Neutrophil (primary cell): Measurements from ENCODE around the gene NDST1.

Experiments used
- H3K27ac ChIP-seq: fragments of 200-600 bp; sonication (generic); 2 replicates; pipeline ENCODE4 v1.5.1; 2016; ENCODE audit warnings: mild to moderate bottlenecking, moderate library complexity
- H3K27me3 ChIP-seq: fragments of 200-600 bp; sonication (generic); 2 replicates; pipeline ENCODE4 v1.6.0; 2016; ENCODE audit warnings: mild to moderate bottlenecking
- H3K36me3 ChIP-seq: fragments of 200-600 bp; sonication (generic); 2 replicates; pipeline ENCODE4 v1.5.1; 2017
- H3K4me1 ChIP-seq, 2 experiments: fragments of 200-600 bp in 1 of 2; sonication (generic) in 1 of 2; 1 replicate in 1 of 2; 2 replicates in 1 of 2; pipeline versions ENCODE4 v1.5.1 to v1.6.1; 2013 to 2016; ENCODE audit warnings: low read depth in 1 of 2, low read length in 1 of 2, mild to moderate bottlenecking in 1 of 2, moderate library complexity in 1 of 2; ENCODE audit not compliant: control insufficient read depth in 1 of 2, insufficient read depth in 1 of 2
- H3K4me3 ChIP-seq, 2 experiments: fragments of 200-600 bp in 1 of 2; sonication (generic) in 1 of 2; 1 replicate in 1 of 2; 2 replicates in 1 of 2; pipeline ENCODE4 v1.5.1; 2013 to 2016; ENCODE audit warnings: low read depth in 1 of 2, low read length in 1 of 2, mild to moderate bottlenecking in 1 of 2, moderate library complexity in 1 of 2
- H3K9me3 ChIP-seq: fragments of 200-600 bp; sonication (generic); 2 replicates; pipeline ENCODE4 v1.5.1; 2016
- TF ChIP-seq, protein P1 (sequence below): fragments of 200-600 bp; sonication (generic); IDR thresholded peaks from 2 replicates; pipeline ENCODE4 v1.5.1; 2016; ENCODE audit warnings: antibody characterized with exemption

Gene NDST1

DNA sequence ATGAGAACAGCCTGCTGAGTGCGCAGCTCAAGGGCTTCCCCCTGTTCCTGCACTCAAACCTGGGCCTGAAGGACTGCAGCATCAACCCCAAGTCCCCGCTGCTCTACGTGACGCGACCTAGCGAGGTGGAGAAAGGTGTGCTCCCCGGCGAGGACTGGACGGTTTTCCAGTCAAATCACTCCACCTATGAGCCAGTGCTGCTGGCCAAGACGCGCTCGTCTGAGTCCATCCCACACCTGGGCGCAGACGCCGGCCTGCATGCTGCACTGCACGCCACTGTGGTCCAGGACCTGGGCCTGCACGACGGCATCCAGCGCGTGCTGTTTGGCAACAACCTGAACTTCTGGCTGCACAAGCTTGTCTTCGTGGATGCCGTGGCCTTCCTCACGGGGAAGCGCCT lies 19.9 kb downstream of the NDST1 start:
- TF ChIP-seq, protein P1, sequence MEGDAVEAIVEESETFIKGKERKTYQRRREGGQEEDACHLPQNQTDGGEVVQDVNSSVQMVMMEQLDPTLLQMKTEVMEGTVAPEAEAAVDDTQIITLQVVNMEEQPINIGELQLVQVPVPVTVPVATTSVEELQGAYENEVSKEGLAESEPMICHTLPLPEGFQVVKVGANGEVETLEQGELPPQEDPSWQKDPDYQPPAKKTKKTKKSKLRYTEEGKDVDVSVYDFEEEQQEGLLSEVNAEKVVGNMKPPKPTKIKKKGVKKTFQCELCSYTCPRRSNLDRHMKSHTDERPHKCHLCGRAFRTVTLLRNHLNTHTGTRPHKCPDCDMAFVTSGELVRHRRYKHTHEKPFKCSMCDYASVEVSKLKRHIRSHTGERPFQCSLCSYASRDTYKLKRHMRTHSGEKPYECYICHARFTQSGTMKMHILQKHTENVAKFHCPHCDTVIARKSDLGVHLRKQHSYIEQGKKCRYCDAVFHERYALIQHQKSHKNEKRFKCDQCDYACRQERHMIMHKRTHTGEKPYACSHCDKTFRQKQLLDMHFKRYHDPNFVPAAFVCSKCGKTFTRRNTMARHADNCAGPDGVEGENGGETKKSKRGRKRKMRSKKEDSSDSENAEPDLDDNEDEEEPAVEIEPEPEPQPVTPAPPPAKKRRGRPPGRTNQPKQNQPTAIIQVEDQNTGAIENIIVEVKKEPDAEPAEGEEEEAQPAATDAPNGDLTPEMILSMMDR, result no peak
- no peaks in the 10 kb centered on the region for H3K9me3 ChIP-seq
- peaks cover 96% of the 10 kb centered on the region for H3K36me3 ChIP-seq
- no peak overlapping the region for H3K4me3 ChIP-seq
- H3K4me1 ChIP-seq, result peaks cover 0 to 6% of the 10 kb centered on the region in 2 experiments
- no peaks in the 10 kb centered on the region for H3K27me3 ChIP-seq
- no peak overlapping the region for H3K27ac ChIP-seq

DNA sequence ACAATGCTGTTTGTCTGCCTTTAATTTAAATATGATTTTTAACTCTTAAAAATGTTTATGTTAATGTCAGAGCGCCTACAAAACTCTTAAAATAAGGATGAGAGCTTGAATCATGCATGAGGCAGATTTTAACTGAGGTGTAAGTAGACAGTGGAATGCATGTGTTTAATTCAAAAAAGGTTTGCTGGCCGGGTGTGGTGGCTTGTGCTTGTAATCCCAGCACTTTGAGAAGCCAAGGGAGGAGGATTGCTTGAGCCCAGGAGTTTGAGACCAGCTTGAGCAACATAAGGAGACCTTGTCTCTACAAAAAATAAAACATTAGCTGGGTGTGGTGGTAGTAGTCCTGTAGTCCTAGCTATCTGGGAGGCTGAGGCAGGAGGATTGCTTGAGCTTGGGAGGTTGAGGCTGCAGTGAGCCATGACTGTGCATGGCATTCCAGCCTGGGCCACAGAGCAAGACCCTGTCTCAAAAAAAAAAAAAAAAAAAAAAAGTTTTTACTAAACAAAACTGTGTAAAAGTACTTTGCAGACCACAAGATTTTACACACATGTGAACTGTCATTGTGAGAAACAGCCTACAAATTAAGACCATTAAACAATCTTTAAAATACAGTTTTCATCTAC lies 21.1 kb downstream of the NDST1 start:
- TF ChIP-seq, protein P1, result no peak

DNA sequence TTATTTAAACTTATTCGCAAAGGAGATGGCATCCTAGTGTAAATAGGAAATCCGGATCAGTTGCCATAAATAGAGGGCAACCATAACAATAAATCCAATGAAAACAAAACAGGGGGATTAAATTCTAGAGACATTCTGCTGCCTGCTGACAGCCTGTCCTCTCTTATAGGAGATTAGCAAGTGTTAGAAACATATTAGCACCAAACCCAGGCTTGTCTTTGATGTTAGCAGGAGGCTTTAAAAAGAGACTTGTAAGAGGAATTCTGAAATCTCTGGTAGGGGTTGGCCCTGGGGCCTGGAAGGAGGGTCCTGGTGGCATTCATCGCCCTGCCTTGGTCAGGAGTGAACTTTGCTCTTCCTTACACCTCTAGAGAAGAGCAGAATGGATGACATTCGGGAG lies 21.6 kb downstream of the NDST1 start:
- Histone ChIP-seq H3K4me1 (no peaks in the 10 kb centered on the region), H3K27ac (no peak overlapping the region), H3K36me3 (peaks cover 96% of the 10 kb centered on the region), H3K27me3 (no peaks in the 10 kb centered on the region), H3K9me3 (no peaks in the 10 kb centered on the region), H3K4me3 (no peak overlapping the region)
- TF ChIP-seq, protein P1, result no peak

More for the DNA sequence above, 21.1 kb downstream of the NDST1 start:
- no peaks in the 10 kb centered on the region for H3K9me3 ChIP-seq
- peaks cover 96% of the 10 kb centered on the region for H3K36me3 ChIP-seq
- H3K4me1 ChIP-seq, result no peaks in the 10 kb centered on the region
- H3K27ac ChIP-seq, result no peak overlapping the region
- H3K4me3 ChIP-seq, result no peak overlapping the region
- H3K27me3 ChIP-seq, result no peaks in the 10 kb centered on the region

DNA sequence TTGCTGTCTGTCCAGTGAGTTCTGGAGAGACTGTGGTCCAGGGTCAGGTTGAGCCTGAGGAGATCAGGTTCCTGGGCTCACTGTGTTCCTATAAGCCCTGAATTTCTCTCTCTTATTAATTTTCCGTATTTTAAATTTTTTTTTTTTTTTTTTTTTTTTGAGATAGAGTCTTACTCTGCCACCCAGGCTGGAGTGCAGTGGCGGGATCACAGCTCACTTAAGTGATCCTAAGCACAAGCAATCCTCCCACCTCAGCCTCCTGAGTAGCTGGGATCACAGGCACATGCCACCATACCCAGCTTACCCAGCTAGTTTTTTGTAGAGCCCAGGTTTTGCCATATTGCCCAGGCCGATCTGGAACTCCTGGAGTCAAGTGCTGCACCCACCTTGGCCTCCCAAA lies 22.5 kb downstream of the NDST1 start:
- peaks cover 96% of the 10 kb centered on the region for H3K36me3 ChIP-seq
- no peak overlapping the region for H3K4me3 ChIP-seq
- H3K27ac ChIP-seq, result peak overlapping the region; percentile 5
- H3K9me3 ChIP-seq, result peaks cover 5% of the 10 kb centered on the region
- no peaks in the 10 kb centered on the region for H3K27me3 ChIP-seq
- H3K4me1 ChIP-seq, result no peaks in the 10 kb centered on the region
- TF ChIP-seq, protein P1, result no peak

DNA sequence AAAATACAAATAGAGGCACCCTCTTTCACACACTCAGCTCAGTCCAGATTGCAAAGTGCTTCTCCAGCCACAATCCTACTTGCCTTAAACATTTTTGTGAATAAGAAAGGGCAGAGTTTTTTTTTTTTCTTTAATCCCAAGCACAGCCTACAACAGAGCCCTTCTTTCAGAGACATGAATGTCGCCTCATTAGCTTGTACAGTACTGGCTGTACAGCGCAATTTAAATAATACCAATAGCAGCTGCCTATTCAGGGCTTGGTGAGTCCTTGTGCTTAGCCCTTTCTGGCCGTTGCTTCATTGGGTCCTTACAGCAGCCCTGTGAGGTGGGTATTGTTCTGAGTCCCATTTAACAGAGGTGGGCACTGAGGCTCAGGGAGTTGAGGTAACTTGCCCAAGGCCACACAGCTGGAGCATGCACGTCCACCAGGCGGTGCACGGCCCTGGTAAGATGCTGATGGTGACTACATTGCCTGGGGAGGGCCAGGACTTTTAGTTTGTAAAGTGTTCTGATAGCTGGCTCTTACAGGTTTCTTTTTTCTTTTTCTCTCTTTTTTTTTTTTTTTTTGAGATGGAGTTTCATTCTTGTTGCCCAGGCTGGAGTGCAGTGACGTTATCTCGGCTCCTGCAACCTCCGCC lies 23.1 kb downstream of the NDST1 start:
- H3K27me3 ChIP-seq, result no peaks in the 10 kb centered on the region
- no peak overlapping the region for H3K27ac ChIP-seq
- peaks cover 5% of the 10 kb centered on the region for H3K9me3 ChIP-seq
- TF ChIP-seq, protein P1, result no peak
- peaks cover 96% of the 10 kb centered on the region for H3K36me3 ChIP-seq
- no peaks in the 10 kb centered on the region for H3K4me1 ChIP-seq
- H3K4me3 ChIP-seq, result no peak overlapping the region
